HG03175 (cell line): ENCODE measurements around the gene TPP2.

Source experiments
- ATAC-seq: cut with Tn5 transposase; IDR thresholded peaks from one replicate; pipeline ENCODE4 v1.9.1; 2021; ENCODE audit warnings: mild to moderate bottlenecking, moderate library complexity; ENCODE audit not compliant: unreplicated experiment

Gene TPP2

DNA sequence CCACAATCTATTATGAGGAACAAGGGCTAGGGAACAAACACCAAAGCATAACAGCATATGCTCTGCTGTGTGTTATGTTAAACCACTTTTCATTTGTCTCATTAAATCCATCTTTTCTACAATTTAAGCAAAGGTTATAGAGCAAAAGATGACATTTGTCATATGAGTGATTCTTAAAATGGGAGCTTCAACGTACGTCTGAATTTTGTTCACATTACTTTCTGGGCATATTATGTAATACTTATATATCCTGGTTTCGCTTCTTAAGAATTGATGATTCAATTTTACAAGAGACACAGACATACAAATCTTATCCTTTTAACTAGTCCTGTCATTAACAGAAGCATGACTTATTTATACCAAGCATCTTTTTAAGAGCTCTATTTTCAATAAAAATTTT lies 3.3 kb upstream of the TPP2 start:
- no peak for ATAC-seq

DNA sequence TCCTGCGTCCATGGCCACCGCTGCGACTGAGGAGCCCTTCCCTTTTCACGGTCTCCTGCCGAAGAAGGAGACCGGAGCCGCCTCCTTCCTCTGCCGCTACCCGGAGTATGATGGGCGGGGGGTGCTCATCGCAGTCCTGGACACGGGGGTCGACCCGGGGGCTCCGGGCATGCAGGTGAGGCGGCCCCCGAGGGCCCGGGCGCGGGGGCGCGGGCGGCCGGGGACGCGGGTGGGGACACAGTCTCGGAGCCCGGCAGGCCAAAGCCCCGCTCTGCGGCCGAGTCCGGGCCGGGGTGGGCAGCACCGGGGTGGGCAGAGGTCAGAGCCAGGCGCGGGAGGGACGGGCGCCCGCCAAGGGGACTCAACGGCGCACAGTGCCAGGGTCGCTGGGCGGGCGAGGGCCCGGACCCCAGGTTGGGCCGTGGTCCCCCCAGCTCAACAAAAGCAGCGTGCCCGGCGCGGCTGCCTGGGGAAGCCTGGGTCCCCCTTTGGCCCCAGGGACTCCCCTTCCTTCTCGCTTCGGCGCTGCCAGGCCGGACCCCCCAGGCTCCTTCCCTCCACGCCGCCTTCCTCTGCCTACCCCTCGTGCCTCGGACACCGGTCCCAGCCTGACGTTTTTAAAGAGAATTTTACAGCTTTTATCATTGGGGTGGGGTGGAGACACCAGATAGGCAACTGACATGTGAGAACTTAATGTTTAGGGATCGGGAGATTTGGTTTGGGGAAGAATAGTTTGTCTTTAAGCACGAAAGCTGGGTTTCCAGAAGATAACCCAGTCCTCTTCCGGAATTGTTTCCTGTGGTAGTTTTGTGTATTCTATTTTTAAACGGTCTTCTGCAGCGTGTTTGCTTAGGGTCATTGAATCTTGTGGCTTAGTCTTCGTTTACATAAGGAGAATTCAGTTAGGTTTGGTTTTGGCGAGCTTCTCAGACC lies 509 bp downstream of the TPP2 start:
- peak; percentile 24 for ATAC-seq

DNA sequence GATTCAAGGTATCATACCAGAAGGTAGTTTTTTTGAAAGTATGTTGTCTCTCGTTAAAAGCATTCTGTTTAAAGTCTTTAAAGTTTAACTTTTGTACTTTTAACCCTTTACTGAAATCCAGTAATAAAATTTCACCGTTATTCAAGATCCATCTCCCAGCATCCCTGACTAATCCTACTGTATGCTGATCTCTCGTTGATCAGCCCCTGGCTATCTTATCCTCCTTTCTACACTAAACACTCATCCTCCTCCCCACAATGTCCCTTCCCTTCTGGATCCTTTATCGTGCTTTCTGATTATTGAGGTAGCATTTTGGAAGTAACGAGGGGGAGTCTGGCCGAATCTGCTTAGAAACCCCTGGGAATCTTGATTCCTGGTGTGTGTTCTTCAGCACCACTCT lies 1.3 kb downstream of the TPP2 start:
- no peak for ATAC-seq

DNA sequence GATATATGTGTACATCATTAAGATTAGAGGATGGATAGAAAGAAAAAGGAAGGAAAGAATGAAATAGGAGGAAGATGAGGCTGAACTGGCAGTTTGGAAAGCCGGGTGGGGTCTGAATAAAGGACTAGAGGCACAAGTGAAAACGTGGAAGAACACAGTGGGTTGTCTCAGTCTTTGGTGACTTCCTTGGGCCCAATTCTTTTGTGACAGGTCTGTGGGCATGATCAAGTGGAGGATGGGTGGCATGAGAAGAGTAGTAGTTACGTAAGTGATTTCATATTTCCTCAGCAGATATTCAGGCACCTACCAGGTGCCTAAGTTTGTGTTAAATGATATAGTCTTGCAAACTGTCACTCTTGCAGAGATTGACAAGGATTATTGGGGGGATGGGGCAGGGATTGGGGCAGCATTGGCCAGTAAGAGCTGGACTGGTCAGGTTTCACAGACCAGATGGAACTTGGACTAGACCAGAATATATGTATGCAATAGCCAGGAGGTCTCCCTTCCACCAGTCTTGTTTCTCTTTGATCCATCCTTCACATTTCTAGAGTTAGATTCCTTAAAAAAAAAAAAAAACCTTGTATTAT lies 2.7 kb downstream of the TPP2 start:
- ATAC-seq, result no peak

DNA sequence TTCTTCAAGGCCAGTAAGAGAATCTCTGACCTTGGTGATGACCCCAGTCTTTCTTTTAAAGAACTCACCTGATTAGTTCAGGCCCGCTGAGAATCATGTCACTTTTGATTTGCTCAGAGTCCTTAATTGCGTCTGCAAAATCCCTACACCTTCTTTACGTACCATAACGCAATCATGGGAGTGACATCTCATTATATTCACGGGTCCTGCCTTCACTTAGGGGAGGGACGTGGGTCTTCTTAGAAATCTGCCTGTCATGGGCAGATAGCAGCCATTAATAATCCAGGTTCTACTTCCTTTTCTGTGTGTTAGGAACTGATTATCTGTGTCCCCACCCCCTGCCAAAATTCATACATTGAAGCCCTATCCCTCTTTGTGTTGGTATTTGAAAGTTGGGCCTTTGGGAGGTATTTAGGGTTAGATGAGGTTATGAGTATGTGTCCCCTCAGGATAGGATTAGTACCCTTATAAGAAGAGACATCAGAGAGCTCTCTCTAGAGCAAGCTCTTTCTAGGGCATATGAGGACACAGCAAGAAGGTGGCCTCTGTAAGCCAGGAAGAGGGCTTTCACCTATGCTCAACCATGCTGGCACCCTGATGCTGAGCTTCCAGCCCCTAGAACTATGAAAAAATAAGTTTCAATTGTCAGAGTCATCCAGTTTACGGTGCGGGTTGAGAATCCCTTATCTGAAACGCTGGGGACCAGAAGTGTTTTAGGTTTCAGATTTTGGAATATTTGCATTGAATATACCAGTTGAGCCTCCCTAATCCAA lies 9.9 kb downstream of the TPP2 start:
- ATAC-seq, result no peak

DNA sequence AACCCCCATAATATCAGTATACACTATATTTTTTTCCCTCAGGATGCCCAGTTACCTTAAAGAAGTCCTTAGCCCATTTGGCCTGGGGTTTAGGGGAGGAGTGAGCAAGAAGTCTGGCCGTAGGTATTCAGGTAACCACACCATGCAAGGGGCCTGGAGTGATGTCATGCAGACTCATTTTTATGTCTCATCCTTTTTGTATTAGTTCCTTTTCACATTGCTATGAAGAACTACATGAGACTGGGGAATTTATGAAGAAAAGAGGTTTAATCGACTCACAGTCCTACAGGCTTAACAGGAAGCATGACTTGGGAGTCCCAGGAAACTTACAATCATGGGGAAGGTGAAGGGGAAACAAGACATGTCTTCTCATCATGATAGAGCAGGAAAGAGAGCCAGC lies 12.2 kb downstream of the TPP2 start:
- no peak for ATAC-seq

DNA sequence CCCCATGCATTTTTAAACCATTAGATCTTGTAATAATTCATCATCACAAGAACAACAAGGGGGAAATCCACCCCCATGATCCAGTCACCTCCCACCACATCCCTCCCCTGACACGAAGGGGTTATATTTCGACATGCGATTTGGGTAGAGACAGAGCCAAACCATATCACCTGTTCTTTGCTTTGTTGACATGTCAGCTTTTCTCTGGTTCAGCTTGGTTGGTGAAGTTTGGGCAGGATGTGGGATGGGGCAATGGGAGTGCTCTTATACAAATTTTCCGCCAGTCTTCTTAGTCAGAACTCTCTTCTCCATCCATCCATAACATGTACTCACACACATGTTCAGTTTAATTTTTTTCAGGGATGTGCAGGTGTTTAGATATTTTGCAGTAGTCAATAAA lies 12.9 kb downstream of the TPP2 start:
- no peak for ATAC-seq

DNA sequence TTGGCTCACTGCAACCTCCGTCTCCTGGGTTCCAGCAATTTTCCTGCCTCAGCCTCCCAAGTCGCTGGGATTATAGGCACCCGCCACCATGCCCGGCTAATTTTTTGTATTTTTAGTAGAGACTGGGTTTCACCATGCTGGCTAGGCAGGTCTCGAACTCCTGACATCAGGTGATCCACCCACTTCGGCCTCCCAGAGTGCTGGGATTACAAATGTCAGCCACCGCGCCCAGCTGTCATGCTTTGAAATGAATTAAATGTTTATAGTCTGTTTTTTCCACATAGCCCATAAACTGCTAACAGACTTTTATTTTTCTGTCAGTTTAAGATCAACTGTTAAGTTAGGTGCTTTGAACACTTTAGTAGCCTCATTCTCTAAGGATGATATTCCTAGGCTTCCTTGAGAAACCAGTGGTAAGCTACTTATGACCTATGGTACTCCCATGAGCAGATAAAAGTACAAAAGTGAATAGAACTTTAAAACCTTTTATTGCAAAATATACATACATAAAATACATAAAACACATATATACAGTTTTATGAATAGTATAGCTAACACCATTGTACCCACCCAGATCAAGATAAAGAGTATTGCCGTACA lies 13.6 kb downstream of the TPP2 start:
- no peak for ATAC-seq

DNA sequence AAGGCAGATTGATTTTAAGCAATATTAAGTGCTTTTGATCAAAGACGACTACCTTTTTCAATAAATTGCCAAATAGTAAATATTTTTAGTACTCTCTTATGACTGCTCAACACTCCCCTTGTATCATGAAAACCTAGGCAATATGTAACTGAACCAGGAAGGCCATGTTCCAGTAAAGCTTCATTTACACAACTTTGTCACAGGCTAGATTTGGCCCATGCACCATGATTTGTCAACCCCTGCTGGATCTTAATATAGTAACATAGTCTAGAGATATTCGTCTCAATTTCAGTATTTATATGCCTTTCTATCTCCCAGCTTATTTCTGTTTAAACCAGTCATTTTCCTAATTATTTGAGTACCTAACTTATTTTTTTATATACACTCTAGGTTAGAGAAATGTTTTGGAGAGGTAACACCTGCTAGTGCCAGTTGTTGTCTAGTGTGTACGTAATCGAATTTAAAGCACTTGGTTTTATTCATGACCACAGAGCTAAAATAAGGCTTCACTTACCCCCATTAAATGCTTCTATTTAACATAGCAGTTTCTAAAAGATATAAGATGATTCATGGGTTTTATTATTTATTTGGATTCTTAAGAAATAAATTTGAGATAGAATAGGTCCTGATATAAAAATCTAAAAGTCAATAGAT lies 21.0 kb downstream of the TPP2 start:
- ATAC-seq, result no peak

DNA sequence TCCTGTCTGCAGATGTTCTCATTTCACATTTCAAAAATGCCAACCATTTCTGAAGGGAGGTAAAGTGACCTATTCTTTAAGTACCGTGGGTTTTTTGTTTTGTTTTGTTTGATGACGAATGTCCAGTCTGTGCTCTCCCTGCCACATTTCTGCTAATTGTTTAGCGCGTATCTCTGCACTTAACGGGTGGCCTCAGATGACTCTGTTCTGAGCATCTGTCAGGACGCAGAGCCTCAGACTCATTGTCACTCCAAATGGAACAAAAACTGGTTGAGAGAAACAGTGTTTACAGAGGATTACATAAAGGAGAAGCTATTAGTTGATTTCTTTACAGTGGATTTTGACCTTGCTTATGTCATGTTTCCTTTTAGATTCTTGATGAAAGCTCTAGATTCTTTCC lies 23.7 kb downstream of the TPP2 start:
- ATAC-seq, result no peak

DNA sequence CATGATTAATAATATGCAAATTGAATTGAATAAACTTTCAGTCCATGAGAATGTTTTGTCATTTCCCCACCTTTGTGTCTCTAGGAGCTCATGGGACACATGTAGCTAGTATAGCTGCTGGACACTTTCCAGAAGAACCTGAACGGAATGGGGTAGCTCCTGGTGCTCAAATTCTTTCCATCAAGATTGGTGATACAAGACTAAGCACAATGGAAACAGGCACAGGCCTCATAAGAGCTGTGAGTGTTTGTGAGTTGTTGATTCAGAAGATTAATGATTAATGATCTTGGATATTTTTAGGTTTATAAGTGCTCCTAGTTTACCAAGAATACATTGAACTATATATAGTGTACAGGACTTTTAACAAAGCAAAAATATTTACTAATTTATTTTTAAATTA lies 30.1 kb downstream of the TPP2 start:
- no peak for ATAC-seq

DNA sequence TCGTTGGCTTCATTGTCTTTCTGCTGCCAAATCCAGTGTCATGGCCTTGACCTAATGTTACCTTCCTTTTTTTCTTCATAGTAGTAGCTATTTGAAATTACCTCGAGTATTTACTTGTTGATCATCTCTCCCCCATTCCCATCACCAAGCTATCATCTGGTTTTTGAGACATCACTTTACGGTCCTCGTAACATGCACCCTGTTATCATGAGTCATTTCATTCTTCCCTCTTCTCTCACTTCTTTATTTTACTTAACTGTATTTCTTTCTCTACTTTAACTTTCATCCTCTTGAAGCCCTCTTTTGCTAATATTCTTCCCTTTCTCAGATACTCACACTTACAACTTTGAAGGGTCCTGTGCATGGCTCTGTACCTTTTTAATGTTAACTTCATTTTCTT lies 31.8 kb downstream of the TPP2 start:
- no peak for ATAC-seq

DNA sequence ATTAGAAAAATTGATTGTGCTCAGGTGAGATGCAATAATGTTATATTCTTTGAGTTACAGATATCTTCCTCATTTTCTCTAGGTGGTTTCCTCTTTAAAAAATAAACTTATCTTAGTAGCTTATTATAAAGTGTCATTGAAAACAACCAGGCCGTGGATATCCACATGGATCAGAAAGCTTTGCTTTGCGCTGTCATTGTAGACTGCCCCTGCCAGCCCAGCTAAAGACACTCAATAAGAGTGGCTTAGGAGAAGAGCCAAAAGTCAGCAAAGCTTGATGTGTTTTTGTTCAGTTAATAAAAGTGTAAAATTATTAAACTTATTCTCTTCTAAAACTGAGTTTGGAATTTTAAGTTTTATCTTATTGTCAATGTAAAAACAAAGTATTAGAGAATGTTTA lies 34.4 kb downstream of the TPP2 start:
- no peak for ATAC-seq

DNA sequence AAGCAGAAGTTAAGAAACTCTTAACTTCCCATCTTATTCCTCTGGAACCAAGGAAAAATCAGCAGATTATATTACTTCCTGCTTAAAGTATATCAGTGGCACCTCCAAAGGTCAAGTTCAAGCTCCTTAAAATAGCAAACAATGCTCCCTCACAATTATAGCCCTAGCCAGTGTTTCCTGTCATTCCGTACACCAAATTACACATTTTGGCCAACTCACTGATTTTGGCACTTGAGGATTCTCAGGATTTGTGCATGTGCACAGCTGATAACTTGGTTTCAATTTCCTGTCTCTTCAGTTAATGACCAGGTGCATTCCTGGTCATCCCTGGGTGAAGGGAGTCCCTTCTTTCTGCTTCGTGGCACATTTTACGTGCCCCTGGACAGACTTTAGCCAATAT lies 42.0 kb downstream of the TPP2 start:
- no peak for ATAC-seq

DNA sequence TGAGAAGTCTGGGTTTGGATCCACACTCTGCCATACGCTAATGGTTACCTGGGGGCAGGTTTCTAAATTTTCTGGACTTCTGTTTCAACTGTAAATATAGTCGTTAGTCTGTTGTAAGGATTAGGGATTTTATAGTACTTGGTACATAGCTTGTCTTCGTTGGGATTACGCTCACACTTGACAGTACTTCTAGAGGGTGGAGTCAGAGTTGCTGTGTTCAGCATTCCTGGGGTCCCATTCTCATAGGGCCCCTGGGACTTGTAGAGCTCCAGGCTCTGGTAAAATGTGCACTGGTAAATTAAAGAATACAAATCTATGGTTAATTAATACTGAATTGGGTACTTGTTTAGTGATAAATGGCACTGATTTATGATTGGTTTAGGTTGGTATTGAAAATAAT lies 45.2 kb downstream of the TPP2 start:
- no peak for ATAC-seq

DNA sequence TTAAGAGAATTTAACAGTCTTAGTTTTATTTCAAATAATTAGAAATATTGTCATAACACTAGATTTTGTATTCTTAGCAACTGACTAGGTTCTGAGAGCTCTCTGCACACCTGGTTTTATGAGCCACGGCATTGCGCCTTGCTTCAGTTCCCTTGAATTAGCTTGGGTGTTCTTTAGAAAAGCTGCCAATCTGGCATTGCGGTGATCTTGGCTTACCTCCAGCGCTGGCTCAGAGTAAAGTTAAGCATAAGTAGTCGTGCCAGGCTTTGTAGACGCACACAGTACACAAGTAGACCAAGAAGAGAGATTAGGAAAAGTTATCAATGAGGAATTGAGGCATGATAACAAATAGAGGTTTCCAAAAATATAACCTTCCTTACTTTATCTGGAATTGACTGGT lies 45.7 kb downstream of the TPP2 start:
- no peak for ATAC-seq

DNA sequence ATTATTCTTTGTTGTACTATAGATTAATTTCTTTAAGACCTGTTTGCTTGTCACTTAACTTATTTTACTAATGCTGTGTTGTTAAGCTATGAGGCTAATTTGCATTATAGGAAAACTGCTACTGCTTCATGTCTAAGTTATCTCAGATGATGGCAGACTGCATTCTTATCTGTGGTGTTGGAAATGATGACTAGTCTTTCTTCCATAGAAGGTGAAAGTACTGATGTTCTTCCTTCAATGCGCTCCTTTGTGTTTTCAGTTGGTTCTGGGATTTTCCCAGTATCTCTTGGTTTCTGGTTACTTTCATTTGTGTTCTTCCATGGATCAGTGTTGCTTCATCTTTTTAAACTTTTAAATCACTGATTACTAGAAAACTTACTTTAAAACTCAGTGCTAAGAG lies 46.9 kb downstream of the TPP2 start:
- ATAC-seq, result no peak

DNA sequence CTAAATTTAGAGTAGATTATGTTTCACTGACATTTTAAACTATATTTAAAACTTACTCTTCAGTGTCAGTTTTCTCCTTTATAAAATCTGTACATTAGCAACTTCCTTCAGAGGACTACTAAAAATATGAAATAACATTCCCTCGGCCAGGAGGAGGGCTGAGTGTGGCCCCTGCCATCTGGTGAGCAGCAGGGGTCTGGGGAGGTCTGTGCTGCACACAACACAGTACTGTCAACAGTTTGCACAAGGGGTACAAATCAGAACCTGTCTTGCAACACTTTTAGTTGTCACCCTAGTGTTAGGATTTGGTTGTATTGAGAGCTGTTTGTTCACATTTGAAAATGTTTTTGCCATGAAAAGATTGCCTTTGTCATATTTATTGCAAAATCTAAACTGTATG lies 48.9 kb downstream of the TPP2 start:
- ATAC-seq, result no peak

DNA sequence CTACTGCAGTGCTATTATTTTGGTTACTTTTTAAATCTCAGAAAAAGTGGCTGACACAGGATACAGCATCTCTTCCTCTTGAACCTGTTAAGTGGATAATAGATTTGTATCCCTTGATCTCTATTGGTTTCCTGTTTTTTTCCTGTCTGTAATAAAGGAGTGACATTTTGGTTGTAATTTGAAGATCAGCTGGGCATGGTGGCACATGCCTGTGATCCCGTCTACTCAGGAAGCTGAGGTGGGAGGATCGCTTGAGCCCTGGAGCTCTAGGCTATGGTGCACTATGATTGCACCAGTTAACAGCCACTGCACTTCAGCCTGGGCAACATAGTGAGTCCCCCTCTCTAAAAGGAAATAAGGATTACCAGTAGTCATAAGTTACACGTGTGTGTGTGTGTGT lies 51.3 kb downstream of the TPP2 start:
- no peak for ATAC-seq

DNA sequence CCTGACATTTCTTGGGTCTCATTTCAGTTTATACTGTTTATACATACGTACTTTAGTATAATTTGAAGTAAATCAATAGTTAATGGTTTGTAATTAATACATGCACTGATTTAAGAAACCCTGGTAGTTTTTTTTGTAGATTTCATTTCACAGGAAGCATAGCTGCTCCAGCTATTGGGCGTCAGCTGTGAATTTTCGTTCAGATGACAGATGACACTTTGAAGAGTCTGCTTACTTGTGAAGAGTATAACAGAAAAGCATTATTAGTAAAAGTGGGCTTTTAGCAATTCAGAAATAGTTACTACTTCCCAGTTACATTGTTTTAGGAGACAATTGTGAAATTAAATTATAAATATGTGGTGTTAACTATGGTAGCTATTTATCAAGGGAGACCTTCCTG lies 53.7 kb downstream of the TPP2 start:
- ATAC-seq, result no peak

DNA sequence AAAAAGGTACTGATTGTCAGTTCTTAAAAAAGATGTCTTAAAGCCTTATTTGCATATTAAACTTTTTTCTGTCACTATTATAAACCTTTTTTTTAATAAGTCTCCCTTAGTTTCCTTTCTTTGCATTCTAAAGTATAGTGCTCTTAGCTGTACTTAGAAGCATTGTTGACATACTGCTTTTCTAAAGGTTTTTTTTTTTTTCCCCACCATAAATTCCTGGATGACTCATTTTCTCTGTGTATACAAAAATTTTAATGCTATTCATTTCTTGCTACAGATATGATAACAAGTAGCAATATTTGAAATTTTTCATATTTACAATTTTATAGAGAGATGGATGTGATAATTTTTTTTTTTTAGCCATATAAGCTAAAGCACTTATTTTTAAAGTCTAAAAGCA lies 54.6 kb downstream of the TPP2 start:
- ATAC-seq, result no peak
